DND-41 (cell line): Measurements from ENCODE around the gene FNDC3B.

ENCODE experiments used
- CTCF ChIP-seq: IDR thresholded peaks from 2 replicates; pipeline ENCODE4 v1.5.1; 2012; ENCODE audit warnings: borderline replicate concordance, low read length, moderate library complexity, mild to moderate bottlenecking; ENCODE audit not compliant: poor library complexity, severe bottlenecking; ENCODE audit errors: extremely low read depth
- EZH2 ChIP-seq: IDR thresholded peaks from 3 replicates; pipeline ENCODE4 v1.6.1; 2012; ENCODE audit warnings: borderline replicate concordance, low read depth, mild to moderate bottlenecking, moderate library complexity, low read length, inconsistent platforms; ENCODE audit not compliant: severe bottlenecking

GRCh38 chr3:172159376-172159775 lies 120.0 kb downstream of the FNDC3B start:
- TF ChIP-seq CTCF (no peak), EZH2 (no peak)
